ENCODE measurements around the gene YBX3. TPM values are rescaled to one million over a fixed set of nuclear protein-coding genes. Genes with fewer than 3 reads are reported as not detected.

Gene YBX3
- total and polyA plus RNA-seq, 2 donors from 2014 or later, result 86.9 to 347 TPM

DNA sequence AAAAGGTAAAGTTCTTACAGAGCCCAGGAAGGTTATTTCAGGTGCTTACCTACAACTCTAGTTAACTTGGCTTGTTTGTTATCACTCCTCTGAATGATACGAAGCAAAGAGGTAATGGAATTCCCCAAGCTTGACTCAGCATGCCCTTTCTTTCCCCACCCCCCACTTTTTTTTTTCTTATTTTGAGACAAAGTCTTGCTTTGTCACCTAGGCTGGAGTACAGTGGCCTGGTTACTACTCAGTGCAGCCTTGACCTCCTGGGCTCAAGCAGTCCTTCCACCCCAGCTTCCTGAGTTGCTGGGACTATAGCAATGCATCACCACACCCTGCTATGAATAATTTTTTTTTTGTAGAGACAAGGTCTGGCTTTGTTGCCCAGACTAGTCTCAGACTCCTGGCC, 17.1 kb upstream of the YBX3 start:
- FAIRE-seq, result no peak
- TF ChIP-seq, protein P1, sequence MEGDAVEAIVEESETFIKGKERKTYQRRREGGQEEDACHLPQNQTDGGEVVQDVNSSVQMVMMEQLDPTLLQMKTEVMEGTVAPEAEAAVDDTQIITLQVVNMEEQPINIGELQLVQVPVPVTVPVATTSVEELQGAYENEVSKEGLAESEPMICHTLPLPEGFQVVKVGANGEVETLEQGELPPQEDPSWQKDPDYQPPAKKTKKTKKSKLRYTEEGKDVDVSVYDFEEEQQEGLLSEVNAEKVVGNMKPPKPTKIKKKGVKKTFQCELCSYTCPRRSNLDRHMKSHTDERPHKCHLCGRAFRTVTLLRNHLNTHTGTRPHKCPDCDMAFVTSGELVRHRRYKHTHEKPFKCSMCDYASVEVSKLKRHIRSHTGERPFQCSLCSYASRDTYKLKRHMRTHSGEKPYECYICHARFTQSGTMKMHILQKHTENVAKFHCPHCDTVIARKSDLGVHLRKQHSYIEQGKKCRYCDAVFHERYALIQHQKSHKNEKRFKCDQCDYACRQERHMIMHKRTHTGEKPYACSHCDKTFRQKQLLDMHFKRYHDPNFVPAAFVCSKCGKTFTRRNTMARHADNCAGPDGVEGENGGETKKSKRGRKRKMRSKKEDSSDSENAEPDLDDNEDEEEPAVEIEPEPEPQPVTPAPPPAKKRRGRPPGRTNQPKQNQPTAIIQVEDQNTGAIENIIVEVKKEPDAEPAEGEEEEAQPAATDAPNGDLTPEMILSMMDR (IDR thresholded peaks at IDR 0.05; ENCODE audit: borderline replicate concordance, extremely low read depth, insufficient read depth), result no peak

DNA sequence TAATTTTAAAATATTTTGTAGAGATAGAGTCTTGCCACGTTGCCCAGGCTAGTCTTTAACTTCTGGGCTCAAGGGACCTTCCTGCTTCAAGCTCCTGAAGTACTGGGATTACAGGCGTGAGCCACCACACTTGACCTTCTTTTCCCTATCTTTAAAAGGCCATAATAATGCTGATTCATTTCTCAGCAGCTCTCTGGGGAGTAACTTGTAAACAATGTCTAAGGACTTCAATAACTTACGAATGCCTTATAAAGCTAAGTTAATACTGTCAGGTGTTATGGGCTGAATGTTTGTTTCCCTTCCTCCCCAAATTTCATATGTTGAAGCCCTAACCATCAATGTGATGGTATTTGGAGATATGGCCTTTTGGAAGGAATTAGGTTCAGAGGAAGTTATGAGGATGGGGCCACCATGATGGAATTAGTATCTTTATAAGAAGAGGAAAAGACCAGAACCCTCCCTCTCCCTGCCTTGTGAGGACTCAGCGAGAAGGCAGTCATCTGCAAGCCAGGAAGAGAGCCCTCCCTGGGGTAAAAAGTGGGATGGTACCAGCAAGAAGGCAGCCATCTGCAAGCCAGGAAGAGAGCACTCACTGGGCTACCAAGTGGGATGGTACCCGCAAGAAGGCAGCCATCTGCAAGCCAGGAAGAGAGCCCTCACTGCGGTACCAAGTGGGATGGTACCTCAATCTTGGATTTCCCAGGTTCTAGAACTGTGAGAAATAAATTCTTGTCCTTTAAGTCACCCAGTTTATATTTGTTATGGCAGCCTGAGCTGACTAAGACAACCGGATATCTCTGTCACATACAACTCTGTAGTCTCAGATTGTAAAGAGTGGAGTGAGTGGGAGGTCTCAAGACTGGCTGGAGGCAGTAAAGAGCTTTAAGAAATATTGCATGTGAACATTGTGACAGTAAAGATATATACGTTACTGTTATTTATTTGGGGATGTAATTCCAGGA, 16.3 kb upstream of the YBX3 start:
- no peaks in the 10 kb centered on the region for H3K36me3 ChIP-seq (ENCODE audit: control insufficient read depth in 2 of 3, insufficient read depth in 3 of 3, low read length in 3 of 3)
- DNase-seq (no peak), FAIRE-seq (no peak)
- no peaks in the 10 kb centered on the region for H3K4me1 ChIP-seq (ENCODE audit: control insufficient read depth in 2 of 3, insufficient read depth in 2 of 3, low read depth in 1 of 3, low read length in 3 of 3)
- H3K4me3 ChIP-seq (ENCODE audit: low read length in 3 of 3), result no peak overlapping the region
- TF ChIP-seq, protein P1 (IDR thresholded peaks at IDR 0.05; ENCODE audit: borderline replicate concordance, extremely low read depth, insufficient read depth), result no peak
- intact Hi-C loops (cut with DNase I), result no loop called here
- H3K27me3 ChIP-seq (ENCODE audit: control insufficient read depth, insufficient read depth, low read length), result no peaks in the 10 kb centered on the region
- no peaks in the 10 kb centered on the region for H3K9me3 ChIP-seq (ENCODE audit: control insufficient read depth in 2 of 3, insufficient read depth in 1 of 3, low read length in 3 of 3)
- no peak overlapping the region for H3K27ac ChIP-seq (ENCODE audit: low read depth in 2 of 2, low read length in 2 of 2)
- no peak overlapping the region for H3K9ac ChIP-seq (ENCODE audit: low read length in 3 of 3)

More for the DNA sequence above, 17.1 kb upstream of the YBX3 start:
- Histone ChIP-seq H3K9me3 (ENCODE audit: control insufficient read depth in 2 of 3, insufficient read depth in 1 of 3, low read length in 3 of 3) (no peaks in the 10 kb centered on the region), H3K4me1 (ENCODE audit: control insufficient read depth in 2 of 3, insufficient read depth in 2 of 3, low read depth in 1 of 3, low read length in 3 of 3) (no peaks in the 10 kb centered on the region), H3K27me3 (ENCODE audit: control insufficient read depth, insufficient read depth, low read length) (no peaks in the 10 kb centered on the region), H3K4me3 (ENCODE audit: low read length in 3 of 3) (no peak overlapping the region), H3K27ac (ENCODE audit: low read depth in 2 of 2, low read length in 2 of 2) (no peak overlapping the region), H3K36me3 (ENCODE audit: control insufficient read depth in 2 of 3, insufficient read depth in 3 of 3, low read length in 3 of 3) (no peaks in the 10 kb centered on the region), H3K9ac (ENCODE audit: low read length in 3 of 3) (no peak overlapping the region)
- no peak for DNase-seq
- intact Hi-C loops (cut with DNase I), result no loop called here

DNA sequence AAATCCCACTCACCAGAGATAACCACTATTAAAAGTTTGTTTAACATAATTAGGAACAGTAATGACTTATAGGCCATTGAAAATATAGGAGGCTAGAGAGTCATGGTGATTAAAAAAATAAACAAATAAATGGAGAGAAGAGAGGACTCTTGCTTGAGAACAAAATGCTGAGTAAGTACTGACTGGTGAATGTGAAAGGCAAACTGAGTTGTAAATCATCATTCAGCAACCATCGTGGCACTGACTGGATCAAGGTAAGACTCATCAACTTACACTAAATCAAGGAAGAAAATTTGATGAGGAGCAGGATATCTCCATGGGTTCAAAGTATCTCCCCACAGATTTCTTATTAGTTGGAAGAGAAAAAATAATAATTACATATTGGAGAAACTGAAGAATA, 14.1 kb upstream of the YBX3 start:
- Histone ChIP-seq H3K27ac (ENCODE audit: low read depth in 2 of 2, low read length in 2 of 2) (no peak overlapping the region), H3K36me3 (ENCODE audit: control insufficient read depth in 2 of 3, insufficient read depth in 3 of 3, low read length in 3 of 3) (no peaks in the 10 kb centered on the region), H3K4me3 (ENCODE audit: low read length in 3 of 3) (no peak overlapping the region), H3K27me3 (ENCODE audit: control insufficient read depth, insufficient read depth, low read length) (no peaks in the 10 kb centered on the region), H3K9me3 (ENCODE audit: control insufficient read depth in 2 of 3, insufficient read depth in 1 of 3, low read length in 3 of 3) (no peaks in the 10 kb centered on the region), H3K9ac (ENCODE audit: low read length in 3 of 3) (no peak overlapping the region), H3K4me1 (ENCODE audit: control insufficient read depth in 2 of 3, insufficient read depth in 2 of 3, low read depth in 1 of 3, low read length in 3 of 3) (no peaks in the 10 kb centered on the region)
- DNase-seq (no peak), FAIRE-seq (no peak)
- intact Hi-C loops (cut with DNase I), result no loop called here
- TF ChIP-seq, protein P1 (IDR thresholded peaks at IDR 0.05; ENCODE audit: borderline replicate concordance, extremely low read depth, insufficient read depth), result no peak
